GM21528 (cell line): ENCODE results near the gene CCDC197.
A peak's percentile ranks its signal among the peaks of the same experiment; 100 is the strongest.

Experiments used
- ATAC-seq: cut with Tn5 transposase; IDR thresholded peaks from one replicate; pipeline ENCODE4 v1.9.1; 2021; ENCODE audit warnings: mild to moderate bottlenecking, moderate library complexity; ENCODE audit not compliant: unreplicated experiment, low FRiP score

Gene CCDC197

DNA sequence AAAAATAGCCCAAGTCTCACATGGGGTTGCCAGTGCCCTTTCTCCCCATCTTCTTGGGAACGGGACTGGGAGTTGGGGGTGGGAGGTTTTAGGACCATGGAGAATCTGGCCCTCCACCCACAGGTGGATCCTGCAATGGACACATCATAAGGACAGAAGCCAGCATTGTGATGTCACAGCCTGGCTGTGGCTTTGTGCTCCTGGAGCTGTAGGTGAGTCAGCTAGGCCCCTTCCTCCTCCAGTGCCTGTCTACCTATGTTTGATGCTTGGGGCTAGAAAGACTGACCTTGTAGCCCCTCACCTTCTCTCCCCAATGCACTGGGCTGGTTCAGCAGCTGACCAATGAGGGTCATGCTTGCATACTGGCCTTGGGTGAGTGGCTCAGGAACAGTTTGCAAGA, at the start of gene CCDC197:
TSS of gene CCDC197 (plus strand) at position 220 of the 400 bp plus-strand sequence. CDS start 831 bp downstream, outside the sequence.
- no peak for ATAC-seq

DNA sequence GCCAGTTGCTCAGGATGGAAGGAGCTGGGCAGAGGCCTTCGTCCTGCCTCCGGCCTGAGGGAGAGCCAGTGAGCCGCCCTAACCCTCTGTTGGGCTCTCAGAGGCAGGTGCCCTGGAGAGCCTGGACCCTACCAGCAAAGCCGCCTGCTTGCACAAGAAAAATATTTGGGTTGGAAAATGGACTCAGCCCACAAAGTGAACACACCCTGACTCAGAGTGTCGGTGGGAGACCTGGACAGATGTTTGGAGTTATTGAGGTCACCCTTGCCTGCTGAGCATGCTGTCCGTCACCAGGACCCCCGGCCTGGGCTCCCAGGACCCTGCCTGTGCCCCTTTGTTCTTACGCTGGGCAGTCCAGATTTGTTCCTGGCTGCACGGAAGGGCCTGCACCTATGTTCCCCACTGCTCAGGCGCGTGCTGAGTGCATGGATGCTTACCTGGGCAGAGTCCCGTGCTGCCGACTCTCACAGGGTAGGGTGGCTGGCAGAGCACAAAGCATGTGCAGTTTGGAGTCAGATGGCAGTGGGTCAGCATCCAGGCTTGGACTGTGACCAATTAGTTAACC, 47.5 kb upstream of the CCDC197 start:
- no peak for ATAC-seq

DNA sequence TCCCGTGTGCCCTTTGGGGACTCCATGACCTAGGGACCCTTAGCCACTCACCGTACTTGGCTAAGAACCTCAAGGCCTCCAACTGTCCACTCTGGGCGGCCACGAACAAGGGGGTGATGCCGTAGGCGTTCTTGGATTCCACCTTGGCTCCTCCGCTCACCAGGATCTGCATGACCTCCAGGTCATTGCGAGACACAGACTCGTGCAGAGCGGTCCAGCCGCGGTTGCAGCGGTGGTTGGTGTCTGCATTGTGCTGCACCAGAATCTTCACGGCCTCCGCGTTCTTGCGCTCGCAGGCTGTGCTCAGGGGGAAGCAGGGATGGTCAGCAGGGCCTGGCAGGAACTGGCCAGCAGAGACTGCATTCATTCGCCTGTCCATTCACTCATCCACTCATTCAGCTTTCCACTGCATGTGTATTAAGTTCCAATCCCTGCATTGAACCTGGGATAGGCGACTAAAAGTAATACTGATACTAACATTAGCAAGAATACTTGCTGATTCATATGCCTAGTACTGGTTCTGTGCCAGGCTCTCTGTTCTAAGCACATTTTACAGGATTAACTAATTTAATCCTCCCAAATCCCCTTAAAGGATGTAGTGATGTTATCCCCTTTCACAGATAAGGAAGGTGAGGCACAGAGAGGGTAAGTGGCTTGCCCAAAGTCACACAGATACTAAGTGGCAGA, 46.0 kb upstream of the CCDC197 start:
- ATAC-seq: no peak

DNA sequence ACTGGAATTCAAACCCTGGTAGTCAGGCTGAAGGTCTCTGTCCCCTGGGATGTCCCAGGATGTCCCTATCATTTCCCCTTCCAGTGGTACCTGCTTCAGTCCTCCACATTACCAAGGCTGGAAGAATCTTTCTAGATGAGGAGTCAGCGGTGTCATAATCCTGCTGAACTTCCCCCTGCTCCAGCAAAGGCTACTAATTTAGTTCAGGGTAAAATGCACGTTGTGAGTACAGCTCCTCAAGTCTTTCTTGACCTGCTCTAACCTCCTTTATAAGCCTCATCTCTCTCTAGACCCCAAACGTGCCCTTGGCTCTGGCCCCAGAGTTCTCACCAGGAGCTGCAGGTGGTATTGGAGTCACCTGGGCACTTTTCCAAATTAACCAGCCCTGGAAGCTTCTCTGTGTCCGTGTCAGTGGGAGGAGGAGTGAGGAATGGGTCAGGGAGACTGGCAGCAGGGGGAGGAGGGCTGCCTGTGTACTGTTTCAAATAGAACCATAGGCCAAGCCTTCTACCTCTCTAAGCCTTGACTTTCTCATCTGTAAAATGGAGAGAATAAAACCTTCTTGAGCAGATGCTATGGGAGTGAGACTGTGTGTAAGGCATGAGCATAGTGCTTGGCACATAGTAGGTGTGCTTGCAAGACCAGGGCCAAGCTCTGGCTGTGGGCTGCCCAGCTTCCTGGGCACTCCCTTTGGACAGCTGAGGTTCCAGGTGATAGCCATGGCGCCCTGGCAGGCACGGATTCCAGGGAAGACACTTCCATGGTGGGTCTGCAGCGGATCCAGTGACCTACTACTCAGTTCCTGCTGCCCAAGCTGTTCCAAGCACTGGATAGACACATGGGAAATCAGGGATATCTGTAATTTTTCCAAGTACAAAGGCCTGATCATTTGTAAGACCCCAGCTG, 45.2 kb upstream of the CCDC197 start:
- ATAC-seq: no peak

DNA sequence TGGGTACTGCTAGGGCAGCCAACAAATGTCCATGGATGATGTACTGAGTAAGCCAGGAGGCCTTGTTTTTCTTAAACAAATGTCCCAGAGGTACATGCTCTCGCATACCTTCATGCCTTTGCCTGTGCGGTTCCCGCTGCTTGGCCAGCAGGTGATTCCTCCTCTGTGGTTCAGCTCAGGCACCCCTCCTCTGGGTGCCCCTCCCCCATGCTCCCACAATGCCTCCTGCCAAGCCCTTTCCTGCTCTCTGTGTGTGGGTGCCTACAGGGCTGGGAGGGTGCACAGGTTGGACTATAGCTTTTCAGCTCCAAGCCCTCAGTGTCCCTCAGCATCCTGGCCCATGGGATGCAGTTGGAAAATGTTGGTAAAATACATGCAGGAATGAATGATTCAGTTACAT, 44.3 kb upstream of the CCDC197 start:
- no peak for ATAC-seq

DNA sequence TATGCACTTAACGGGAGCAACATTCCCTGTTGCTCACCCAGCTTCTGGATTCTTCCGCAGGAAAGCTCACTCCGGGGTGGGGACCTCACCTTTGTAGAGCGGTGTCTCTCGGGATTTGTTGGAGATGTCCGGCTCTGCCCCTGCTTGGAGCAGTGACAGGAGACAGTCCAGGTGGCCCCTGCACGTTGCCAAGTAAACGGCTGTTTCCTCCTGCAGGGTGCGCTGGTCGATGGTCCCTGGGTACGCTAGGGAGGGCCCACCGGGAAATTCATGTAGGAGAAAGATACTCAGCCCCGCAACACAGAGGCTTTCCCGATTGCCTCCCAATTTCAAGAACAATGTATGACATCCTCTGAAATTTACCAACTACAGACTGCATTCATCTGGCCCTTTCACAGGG, 43.8 kb upstream of the CCDC197 start:
- no peak for ATAC-seq

DNA sequence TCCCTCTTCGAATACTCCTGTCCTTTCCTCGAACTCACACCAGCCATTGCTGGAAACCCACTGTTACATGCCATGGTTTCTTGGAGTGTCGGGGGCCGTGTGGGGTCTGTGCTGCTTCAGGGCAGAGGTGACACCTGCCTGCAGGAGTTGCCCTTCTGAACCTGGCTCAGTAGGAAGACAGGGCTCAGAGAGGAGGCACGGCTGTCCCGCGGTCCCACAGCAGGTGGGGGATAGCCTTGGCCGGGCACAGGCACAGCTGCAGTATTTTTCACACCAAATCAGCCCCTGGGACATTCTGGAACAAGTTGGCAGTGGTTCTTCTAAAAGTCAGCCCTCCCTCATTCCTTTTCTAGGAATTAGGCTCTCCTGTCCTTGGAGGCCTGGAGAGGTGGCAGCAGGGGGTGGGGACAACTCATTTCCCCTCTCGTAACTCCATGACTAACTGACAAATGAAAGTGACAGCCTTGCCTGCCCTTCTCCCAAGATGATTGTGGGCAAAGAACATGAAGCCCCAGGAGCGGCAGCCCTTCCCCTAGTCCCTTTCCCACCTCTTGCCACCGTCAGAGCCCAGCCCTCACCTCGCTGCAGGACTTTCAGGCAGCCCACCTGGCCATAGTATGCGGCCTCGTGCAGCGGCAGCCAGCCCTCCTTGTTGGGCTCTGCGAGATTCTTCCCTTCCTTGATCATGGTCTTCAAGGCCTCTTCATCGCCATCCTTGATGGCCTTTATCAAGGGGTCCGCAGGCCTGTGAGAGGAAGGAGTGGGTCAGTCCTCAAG, 43.2 kb upstream of the CCDC197 start:
- ATAC-seq: no peak

DNA sequence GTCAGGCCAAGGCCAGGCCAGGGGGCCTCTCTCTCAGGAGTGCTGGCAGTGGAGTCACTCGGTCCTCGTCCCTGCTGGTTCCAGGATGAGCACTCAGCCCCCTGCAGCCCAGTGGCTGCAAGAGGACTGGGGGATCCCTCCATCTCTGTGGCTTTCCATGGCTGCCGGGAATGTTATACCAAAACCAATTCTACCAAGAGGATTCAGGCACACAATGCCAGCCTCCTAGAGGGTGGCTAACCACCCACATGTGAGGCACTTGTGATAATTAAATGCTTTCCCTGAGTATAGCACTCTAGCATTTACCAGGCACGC, 42.6 kb upstream of the CCDC197 start:
- no peak for ATAC-seq

DNA sequence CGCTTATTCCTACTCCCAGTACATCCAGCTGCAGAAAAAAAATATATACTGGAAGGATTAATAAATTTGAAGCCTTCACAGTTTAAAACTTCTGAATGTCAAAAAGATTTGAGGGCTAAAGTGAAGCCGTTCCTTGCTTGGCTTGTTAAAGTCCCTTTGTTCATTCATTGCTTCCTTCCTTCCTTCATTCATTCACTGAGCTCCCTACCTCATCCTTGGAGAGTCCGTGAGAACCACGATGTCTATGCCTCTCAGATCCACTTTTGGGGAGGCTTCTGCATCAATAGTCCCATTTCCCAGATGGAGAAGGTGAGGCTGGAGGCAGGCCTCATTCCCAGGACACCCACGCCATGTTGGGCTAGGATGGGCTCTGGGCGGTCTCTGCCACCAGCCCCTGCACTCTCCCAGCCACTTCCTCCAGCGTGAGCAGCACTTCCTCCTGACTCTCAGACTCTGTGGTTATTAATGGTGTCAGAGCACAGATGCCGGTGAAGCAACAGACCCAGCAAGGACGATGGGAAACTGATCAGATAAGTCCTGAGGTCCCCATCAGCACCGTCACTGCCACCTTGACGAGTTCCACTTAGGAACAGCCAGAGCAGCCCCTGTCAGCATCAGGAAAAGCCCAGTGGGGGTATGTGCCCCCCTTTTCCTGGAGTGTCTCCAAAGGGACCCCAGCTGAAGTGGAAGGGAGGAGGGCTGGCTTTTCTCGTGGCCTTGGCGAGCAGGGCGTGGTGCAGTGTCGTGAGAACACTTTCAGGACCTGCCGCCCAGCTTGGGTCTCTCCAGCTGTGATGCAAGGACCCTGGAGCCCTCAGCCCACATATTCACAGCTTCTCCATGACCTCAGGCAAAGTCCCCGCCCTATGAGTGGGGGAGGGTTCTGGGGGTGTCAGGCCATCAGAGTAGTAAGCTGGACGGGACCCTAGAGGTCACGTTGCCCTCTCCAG, 41.9 kb upstream of the CCDC197 start:
- ATAC-seq: peak; percentile 35

DNA sequence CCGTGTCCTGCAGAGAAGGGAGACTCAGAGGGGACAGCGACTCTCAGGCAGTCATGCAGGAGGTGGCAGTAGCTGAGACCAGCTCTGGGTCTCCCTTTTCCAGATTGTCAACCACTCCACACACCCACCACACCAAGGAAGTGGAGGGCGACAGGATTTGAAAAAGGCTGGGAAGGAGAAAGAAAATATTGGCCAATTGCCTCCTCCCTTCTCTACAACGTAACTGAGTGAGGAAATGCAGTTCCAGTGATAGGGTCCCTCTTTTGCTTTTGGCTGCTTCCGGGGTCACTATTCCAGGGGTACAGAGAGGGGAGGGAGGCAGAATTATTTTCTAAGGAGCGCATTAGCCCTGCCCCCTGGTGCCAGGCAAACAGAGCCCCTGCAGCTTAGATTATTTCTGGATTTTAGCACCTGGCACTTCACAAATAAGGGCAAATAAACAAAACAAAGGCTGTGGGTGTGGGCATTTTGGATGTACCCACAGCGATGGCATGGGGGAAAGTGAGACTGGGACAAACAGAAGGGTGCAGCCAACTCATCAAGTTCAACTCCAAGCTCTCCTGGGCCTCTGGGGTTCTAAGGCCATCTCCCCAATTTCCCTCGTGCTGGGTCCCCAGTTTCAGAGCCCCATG, 41.1 kb upstream of the CCDC197 start:
- no peak for ATAC-seq

DNA sequence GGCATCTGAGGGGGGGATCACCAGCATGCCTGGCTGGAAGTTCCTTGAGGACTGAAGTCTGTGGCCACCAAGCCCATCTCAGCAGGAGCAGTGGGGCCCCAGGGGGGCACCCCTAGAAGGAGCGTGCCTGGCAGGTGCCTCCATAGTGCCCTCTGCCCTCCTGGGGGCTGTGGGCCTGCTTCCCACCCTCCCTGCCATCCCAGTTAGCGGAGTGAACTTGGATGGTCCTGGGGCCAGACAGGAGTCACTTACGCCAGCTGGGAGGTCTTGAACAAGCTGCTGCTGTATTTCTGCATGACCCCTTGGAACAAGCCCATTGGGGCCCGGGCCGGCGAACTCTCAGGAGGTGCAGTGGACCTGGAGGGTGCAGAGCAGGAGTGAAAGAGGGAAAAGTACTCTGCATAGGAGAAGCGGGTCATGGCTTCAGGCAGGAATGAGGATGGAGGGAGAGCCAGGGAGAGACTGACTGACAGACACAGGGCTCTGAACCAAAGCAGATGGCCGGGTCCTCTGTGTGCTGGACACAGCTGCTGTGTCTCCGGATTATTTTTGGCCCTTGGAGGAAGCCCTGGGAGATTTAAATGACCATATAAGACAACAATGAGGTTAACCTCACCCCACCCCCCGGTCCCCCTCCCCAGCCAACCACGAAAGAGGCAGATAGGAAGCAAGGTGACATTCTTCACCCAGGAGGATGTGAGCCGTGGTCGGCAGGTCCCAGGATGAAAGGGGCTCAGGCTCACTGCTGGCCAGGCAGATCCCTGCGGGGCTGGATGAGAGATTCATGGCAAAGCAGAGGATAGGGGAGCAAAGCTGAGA, 40.4 kb upstream of the CCDC197 start:
- no peak for ATAC-seq

DNA sequence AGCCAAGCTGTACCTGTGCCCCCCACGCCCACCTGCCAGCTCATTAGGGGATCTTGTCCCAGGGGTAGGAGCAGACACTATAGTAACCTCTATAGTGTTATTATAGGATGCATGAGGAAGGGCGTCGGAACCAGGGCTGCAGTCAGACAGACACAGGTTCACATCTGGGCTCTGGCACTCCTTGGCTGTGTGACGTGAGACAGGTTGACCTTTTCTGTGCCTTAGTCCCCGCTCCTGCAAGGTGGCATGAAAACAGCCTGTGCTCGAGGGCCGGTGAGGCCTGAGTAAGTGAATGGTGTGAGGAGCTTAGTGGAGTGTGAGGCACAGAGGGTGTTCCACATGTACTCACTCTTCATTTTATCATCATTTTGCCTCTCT, 39.8 kb upstream of the CCDC197 start:
- no peak for ATAC-seq

DNA sequence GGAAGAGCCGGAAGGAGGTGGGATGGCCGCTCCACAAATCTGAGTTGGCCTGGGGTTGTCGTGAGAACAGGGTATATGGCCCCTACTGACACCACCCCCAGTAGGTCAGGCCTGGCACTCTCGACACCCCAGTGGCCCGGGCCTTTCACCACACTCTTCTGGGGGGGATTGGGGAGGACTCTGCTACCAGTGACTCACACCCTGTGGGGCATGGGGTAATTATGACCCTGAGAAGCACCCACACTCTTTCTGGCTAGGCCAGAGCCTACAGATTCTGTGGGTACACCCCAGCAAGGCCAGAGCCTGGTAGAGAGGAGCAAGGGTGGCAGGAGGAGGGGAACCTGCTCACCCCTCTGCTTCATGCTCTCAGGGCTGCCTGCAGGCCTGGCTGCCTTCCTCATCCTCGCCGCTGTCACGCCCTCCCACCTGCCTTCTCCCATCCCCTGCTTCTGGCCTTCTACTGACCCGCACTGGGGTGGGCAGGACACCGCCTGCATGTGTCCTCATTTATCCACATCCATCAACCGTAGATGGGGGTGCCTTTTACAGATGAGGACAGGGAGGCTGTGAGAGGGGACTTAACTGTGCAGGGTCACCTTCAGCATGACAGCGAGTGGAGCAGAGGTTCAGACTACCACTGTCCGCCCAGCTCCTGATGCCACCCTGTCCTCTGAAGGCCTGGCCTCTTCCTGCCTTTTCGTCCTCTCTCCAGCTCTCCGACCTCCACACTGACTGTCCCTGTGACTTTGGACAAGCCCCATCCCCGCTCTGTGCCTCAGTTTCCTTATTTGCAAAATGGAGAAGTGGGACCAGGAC, 39.1 kb upstream of the CCDC197 start:
- no peak for ATAC-seq

DNA sequence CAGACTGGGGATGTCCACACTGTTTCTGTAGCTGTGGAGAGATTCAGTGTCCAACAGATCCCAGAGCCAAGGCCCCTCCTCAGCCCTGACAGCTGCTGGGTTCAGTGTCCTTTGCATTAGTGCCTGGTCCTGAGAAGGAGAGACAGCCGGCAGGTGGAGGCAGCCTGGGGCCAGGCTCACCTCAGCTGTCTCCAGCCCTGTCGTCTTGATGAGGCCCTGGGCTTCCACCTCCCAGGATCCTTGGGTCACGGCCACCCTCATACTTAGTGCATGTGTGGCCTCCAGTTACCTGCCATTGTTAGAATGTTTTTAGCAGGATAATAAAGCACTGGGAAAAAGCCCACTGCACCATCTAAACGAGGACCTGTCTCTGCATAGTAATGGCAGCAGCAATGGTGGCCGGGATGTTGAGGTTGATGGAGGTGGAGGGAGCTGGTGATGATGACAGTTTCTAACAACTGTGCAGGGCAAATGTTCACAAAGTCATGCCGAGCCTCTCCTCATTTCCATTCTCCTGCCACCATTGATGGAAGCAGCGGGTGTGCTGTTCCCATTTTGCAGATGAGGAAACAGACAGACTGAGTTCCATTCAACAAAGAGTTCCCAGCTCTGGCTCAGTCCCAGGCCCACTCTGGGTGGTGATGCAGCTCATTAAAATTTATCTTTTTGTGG, 38.4 kb upstream of the CCDC197 start:
- no peak for ATAC-seq

DNA sequence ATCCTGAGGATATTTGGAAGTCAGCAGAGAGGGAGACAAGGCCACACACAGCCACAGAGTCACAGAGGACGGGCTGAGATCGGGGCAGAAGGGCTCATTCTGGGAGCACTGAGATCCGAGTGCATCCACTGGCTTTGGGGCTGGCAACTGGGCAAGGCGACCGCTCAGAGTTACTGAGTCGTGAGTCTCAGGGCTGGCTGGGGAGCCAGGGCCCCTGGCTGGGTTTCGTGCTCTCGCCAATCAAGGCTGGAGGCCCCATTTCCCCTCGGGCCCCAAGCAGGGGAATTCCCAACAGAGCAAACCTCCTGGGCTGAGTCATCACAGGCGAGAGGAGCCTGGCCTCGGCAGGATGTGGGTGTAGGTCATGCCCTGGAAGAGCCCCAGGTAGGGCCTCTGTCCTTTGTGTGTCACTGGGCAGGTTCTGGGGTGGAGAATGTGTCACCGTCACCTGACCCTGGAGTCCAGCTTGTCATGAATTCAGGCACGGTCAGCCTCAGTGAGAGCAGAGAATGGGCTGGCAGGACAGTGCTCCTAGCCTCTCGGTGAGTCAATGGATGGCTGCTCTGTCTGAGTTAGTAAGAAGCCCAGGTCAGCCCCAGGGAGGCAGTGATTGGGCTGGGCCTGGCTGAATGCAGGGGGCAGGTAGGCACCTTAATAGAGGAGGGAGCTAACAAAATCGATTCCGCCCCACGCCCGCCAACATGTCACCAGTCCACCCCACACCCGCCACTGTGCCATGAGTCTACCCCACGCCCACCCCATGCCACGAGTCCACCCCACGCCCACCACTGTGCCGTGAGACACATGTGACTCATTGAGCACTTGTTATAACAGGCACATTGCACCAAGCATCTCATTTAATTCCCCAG, 37.6 kb upstream of the CCDC197 start:
- peak; percentile 67 for ATAC-seq

DNA sequence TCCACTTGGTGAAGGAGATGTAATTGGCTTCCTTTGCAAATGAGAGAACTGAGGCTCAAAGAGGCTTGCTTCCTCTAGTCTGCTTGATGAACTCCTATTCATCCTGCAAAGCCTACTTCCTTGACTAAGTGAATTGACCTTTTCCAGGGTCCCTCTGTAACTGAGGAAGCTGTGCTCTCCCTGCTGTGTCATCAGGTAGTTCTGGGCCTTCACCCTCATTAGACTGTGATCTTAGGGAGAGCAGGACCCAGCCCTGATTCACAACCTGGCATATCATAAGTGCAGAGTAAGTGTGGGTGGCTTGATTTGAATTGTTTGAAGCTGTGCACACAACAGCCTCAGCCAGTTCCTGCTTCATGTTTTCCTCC, 37.0 kb upstream of the CCDC197 start:
- no peak for ATAC-seq
